ENCODE measurements around the gene NOS1.

GRCh38 chr12:117277875-117278274 is 83.6 kb downstream of the NOS1 start:
- TF ChIP-seq CTCF (IDR thresholded peaks at IDR 0.05) = no peak
- TF ChIP-seq POLR2A (IDR thresholded peaks at IDR 0.05) = no peak
